Peyer's patch (tissue), 4 donors: ENCODE data around the gene DMC1.

Source experiments
- CTCF ChIP-seq, 6 experiments: fragments of 450-650 bp in 4 of 6; fragments of 200-600 bp in 2 of 6; sonication (generic) in 1 of 6; IDR thresholded peaks; one replicate each; pipeline ENCODE4 v1.5.1; 2017 to 2019; ENCODE audit warnings: antibody characterized with exemption in 6 of 6, mild to moderate bottlenecking in 3 of 6, moderate library complexity in 1 of 6
- POLR2A ChIP-seq, 2 donors: fragments of 450-650 bp; IDR thresholded peaks; one replicate each; pipeline ENCODE4 v1.5.1; 2017; ENCODE audit warnings: antibody characterized with exemption in 2 of 2, mild to moderate bottlenecking in 2 of 2, moderate library complexity in 2 of 2

DNA sequence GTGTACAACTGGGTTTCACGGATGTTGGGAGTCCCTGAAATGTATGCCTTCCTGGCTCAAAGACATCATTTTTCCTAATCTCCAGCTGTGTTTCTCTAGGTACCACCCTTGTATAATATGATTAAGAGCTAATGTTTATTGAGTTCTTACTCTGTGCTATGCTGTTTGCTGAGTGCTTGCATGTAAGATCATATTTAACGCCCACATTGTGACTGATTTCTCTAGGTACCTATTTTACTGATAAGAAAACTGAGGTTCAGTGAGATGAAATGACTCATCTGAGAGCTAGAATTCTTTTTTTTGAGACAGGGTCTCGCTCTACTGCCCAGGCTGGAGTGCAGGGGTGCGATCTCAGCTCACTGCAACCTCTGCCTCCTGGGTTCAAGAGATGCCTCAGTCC, 43.6 kb upstream of the DMC1 start:
- TF ChIP-seq CTCF (IDR thresholded peaks at IDR 0.05) (no peak), POLR2A (IDR thresholded peaks at IDR 0.05) (no peak)
